ENCODE measurements around the gene ABHD16A.

GRCh38 chr6:31719001-31719400 is 15.9 kb upstream of the ABHD16A start:
- no peak for TF ChIP-seq L3MBTL2 (conservative IDR thresholded peaks at IDR 0.05)
- no peak for TF ChIP-seq FOXA1 (IDR thresholded peaks at IDR 0.05)
- TF ChIP-seq SP1 (IDR thresholded peaks at IDR 0.05), result no peak
- no peak for TF ChIP-seq NFRKB (IDR thresholded peaks at IDR 0.05)
- TF ChIP-seq TARDBP (IDR thresholded peaks at IDR 0.05), result no peak
- no peak for TF ChIP-seq BHLHE40 (IDR thresholded peaks at IDR 0.05; ENCODE audit: borderline replicate concordance)
- TF ChIP-seq LEF1 (IDR thresholded peaks at IDR 0.05; ENCODE audit: borderline replicate concordance), result no peak
- no peak for TF ChIP-seq SUZ12 (IDR thresholded peaks at IDR 0.05)
- no peak for TF ChIP-seq ELF4 (IDR thresholded peaks at IDR 0.05)
- no peak for TF ChIP-seq FOXM1 (IDR thresholded peaks at IDR 0.05; ENCODE audit: borderline replicate concordance)
- no peak for TF ChIP-seq PKNOX1 (IDR thresholded peaks at IDR 0.05)

Measured in HEK293T (cell line).